Heart right ventricle (tissue), 16 donors: ENCODE measurements around the gene NPPA. TPM values are rescaled to one million over a fixed set of nuclear protein-coding genes. Genes with fewer than 3 reads are reported as not detected.

Source experiments
- ATAC-seq, 8 donors: fragments of 200-7000 bp; cut with Tn5 transposase; one replicate each; pipeline ENCODE4 v1.9.1; 2020; ENCODE audit warnings: mild to moderate bottlenecking in 8 of 8, moderate library complexity in 8 of 8, moderate number of reproducible peaks in 1 of 8
- DNase-seq, 2 donors: peaks; one replicate each; pipeline ENCODE4 v3.0.0-alpha.2; 2020
- H3K27ac ChIP-seq, 10 donors: fragments of 200-600 bp; sonication (generic) in 2 of 10; one replicate each; pipeline versions ENCODE4 v1.5.0 to v1.8.0; 2020 to 2022; ENCODE audit warnings: mild to moderate bottlenecking in 3 of 10
- H3K27me3 ChIP-seq, 7 donors: fragments of 200-600 bp; one replicate each; pipeline ENCODE4 v1.8.0; 2021 to 2022; ENCODE audit warnings: mild to moderate bottlenecking in 2 of 7
- H3K36me3 ChIP-seq, 9 donors: fragments of 200-600 bp; sonication (generic) in 1 of 9; one replicate each; pipeline versions ENCODE4 v1.5.0 to v1.8.0; 2020 to 2022; ENCODE audit warnings: mild to moderate bottlenecking in 2 of 9
- H3K4me1 ChIP-seq, 9 donors: fragments of 200-600 bp; sonication (generic) in 1 of 9; one replicate each; pipeline versions ENCODE4 v1.5.0 to v1.8.0; 2020 to 2022; ENCODE audit warnings: mild to moderate bottlenecking in 4 of 9
- H3K4me3 ChIP-seq, 10 donors: fragments of 200-600 bp; sonication (generic) in 2 of 10; one replicate each; pipeline versions ENCODE4 v1.5.0 to v1.8.0; 2020 to 2022; ENCODE audit warnings: mild to moderate bottlenecking in 7 of 10, moderate library complexity in 2 of 10
- H3K9me3 ChIP-seq, 11 donors: fragments of 200-600 bp in 10 of 11; sonication (generic) in 2 of 11; one replicate each; pipeline versions ENCODE4 v1.5.0 to v1.8.0; 2013 to 2022; ENCODE audit warnings: mild to moderate bottlenecking in 2 of 11, control low read depth in 1 of 11, moderate library complexity in 1 of 11
- CTCF ChIP-seq, 9 donors: fragments of 200-600 bp; sonication (generic) in 2 of 9; IDR thresholded peaks; one replicate each; pipeline versions ENCODE4 v1.5.0 to v1.8.0; 2021 to 2022; ENCODE audit warnings: antibody characterized with exemption in 9 of 9, mild to moderate bottlenecking in 5 of 9, moderate library complexity in 1 of 9
- WGBS, 2 donors: extraction: QIAGEN DNeasy Blood & Tissue Kit; methylation state at CpG; one replicate each; pipeline ENCODE4 v1.1.7; 2013; ENCODE audit warnings: inconsistent platforms in 1 of 2; 5-methylcytosine and 5-hydroxymethylcytosine counted together
- intact Hi-C, 10 donors: fragments of 100-400 bp; cut with DNase I; formaldehyde crosslinking; loops; one replicate each; pipeline versions ENCODE4 v1.11.1 to v1.14.2; 2022
- polyA plus RNA-seq, 2 donors: library from polyadenylated mRNA; stranded (reverse); fragments of 200-250 nt; gene quantifications; one replicate each; pipeline ENCODE4 v1.2.3, GENCODE V29; 2013
- total RNA-seq, 10 donors: library from RNA; stranded (reverse); fragmentation: NEBNext Ultra II Directional in 3 of 10; extraction: Animal tissue kit (Norgen Biotek cat#: 25700) in 3 of 10; gene quantifications; one replicate each; pipeline versions ENCODE4 v1.2.1 to v1.2.4, GENCODE V29; 2021 to 2023
- donor health status: Arrhythmogenic right ventricular cardiomyopathy.
- donor health status: ischemic (EF 13 %, LVEDD 7.1; RV severe dilation, severe dysfunction).
- donor health status: healthy with polysubstance abuse.
- donor health status: DM: no; HTN: yes; CAD: no.
- donor health status: DM: no; HTN: no; CAD: no.
- donor health status: ischemic (EF 25% LVEDD 6.9; RV normal size, moderate dysfunction).
- donor health status: ischemic (EF 25% LVEDD 5.7; RV mildly dilated, moderate dysfunction).
- donor health status: healthy.
- donor health status: DM: yes; HTN: yes; CAD: no.
- donor health status: Ischemic cardiomyopathy.
- donor health status: ischemic (EF 35%, LVEDD 5.7; RV mildly dilated, moderate dysfunction).
- donor health status: nonischemic (EF 11% LVEDD 7.7; RV severe dilation, severe dysfunction).
- donor health status: DM: yes; HTN: yes; CAD: no.
- donor health status: PGD.
- donor health status: ischemic (EF 29% LVEDD 5.4; RV normal size, mild dysfunction).
- donor health status: nonischemic (EF 23%, LVEDD 6.1; RV moderate dilation, normal function).

Gene NPPA
- total and polyA plus RNA-seq, 12 donors = 5.8 to 2,762 (median 663) TPM

- H3K36me3 ChIP-seq = no peaks in the 10 kb centered on the region
- no peaks in the 10 kb centered on the region for H3K27me3 ChIP-seq
- no peak overlapping the region for H3K4me3 ChIP-seq
- H3K27ac ChIP-seq = peak overlapping the region; percentile 71 to 95 (median 87)
- DNase-seq (peak in 1 of 2 donors; percentile 35), ATAC-seq (peak in 6 of 8 donors; percentile 1 to 46 (median 10))
- WGBS, 2 donors = 44 to 52% methylated on average over 6 of the region's 6 CpGs
- intact Hi-C loops = no loop called here
- H3K4me1 ChIP-seq = peaks cover 17 to 64% (median 51%) of the 10 kb centered on the region in 9 donors
- H3K9me3 ChIP-seq = no peaks in the 10 kb centered on the region
- TF ChIP-seq CTCF (IDR thresholded peaks at IDR 0.05) = no peak
Measured at GRCh38 chr1:11885916-11886315, 38.3 kb upstream of the NPPA start.

GRCh38 chr1:11882814-11883538 lies 35.4 kb upstream of the NPPA start:
- 16 to 23% methylated on average over 13 of the region's 13 CpGs for WGBS, 2 donors
- peaks cover 29 to 86% (median 71%) of the 10 kb centered on the region in 9 donors for H3K4me1 ChIP-seq
- intact Hi-C loops = loop anchor here in 1 of 10 donors (5.0 kb wide), 1 partner anchor 91 kb away; no protein-coding TSS in a partner anchor
- H3K27ac ChIP-seq = peak overlapping the region; percentile 76 to 94 (median 87)
- no peak overlapping the region for H3K4me3 ChIP-seq
- peak; percentile 60 to 80 (median 72) for ATAC-seq
- peak; percentile 84 to 87 for DNase-seq
- TF ChIP-seq CTCF (IDR thresholded peaks at IDR 0.05) = no peak
- H3K9me3 ChIP-seq = no peaks in the 10 kb centered on the region
- no peaks in the 10 kb centered on the region for H3K27me3 ChIP-seq
- H3K36me3 ChIP-seq = no peaks in the 10 kb centered on the region

- Histone ChIP-seq H3K4me3 (no peak overlapping the region), H3K9me3 (no peaks in the 10 kb centered on the region), H3K27ac (peak overlapping the region; percentile 76 to 94 (median 87)), H3K36me3 (no peaks in the 10 kb centered on the region), H3K27me3 (no peaks in the 10 kb centered on the region), H3K4me1 (peaks cover 24 to 76% (median 61%) of the 10 kb centered on the region in 9 donors)
- 64 to 70% methylated on average over 18 of the region's 18 CpGs for WGBS, 2 donors
- intact Hi-C loops = loop anchor here in 1 of 10 donors (5.0 kb wide), 1 partner anchor 90 kb away; no protein-coding TSS in a partner anchor
- DNase-seq = no peak
- ATAC-seq = no peak
- no peak for TF ChIP-seq CTCF (IDR thresholded peaks at IDR 0.05)
Measured at GRCh38 chr1:11881749-11882441, 34.3 kb upstream of the NPPA start.

- Histone ChIP-seq H3K27ac (peak overlapping the region; percentile 76 to 94 (median 87)), H3K4me3 (no peak overlapping the region), H3K27me3 (no peaks in the 10 kb centered on the region), H3K4me1 (peaks cover 17 to 68% (median 53%) of the 10 kb centered on the region in 9 donors), H3K36me3 (no peaks in the 10 kb centered on the region), H3K9me3 (no peaks in the 10 kb centered on the region)
- peak; percentile 81 to 90 (median 87) for ATAC-seq
- no peak for TF ChIP-seq CTCF (IDR thresholded peaks at IDR 0.05)
- 10 to 19% methylated on average over 10 of the region's 10 CpGs for WGBS, 2 donors
- DNase-seq = peak; percentile 89 to 90
- intact Hi-C loops = loop anchor here in 1 of 10 donors (5.0 kb wide), 1 partner anchor 89 kb away; no protein-coding TSS in a partner anchor
Measured at GRCh38 chr1:11880911-11881748, 33.5 kb upstream of the NPPA start.
